22Rv1 (cell line): Measurements from ENCODE around the gene CYTH1.

Source experiments
- CTCF ChIP-seq: fragments of 450-650 bp; IDR thresholded peaks from 2 replicates; pipeline ENCODE4 v1.5.1; 2017; ENCODE audit warnings: mild to moderate bottlenecking
- ZFX ChIP-seq: fragments of 450-650 bp; IDR thresholded peaks from 2 replicates; pipeline ENCODE4 v1.6.1; 2017; ENCODE audit warnings: antibody characterized with exemption, borderline replicate concordance

DNA sequence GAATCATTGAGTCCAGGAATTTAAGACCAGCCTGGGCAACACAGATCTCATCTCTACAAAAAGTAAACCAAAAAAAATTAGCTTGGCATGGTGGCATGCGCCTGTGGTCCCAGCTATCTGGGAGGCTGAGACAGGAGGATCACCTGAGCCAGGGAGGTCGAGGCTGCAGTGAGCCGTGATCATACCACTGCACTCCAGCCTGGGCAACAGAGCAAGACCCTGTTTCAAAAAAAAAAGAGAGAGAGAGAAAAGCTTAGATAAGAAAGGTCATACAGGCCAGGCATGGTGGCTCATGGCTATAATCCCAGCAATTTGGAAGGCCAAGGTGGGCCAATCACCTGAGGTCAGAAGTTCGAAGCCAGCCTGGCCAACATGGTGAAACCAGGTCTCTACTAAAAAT, 141.4 kb downstream of the CYTH1 start:
- TF ChIP-seq CTCF (no peak), ZFX (no peak)
